NCI-H146 treated with DMSO at 0.1 percent for 48 hours (cell line): ENCODE results near the gene CFB.
"Not testable (repeated sequence)": the region's sequence is repeated elsewhere in the genome, so short reads cannot be mapped to it uniquely, and the experiment has no call there.

Experiments used
- DNase-seq: peaks from one replicate; lab custom pipeline; 2025; ENCODE audit not compliant: unreplicated experiment; lab: John Stamatoyannopoulos, UW

Gene CFB

DNA sequence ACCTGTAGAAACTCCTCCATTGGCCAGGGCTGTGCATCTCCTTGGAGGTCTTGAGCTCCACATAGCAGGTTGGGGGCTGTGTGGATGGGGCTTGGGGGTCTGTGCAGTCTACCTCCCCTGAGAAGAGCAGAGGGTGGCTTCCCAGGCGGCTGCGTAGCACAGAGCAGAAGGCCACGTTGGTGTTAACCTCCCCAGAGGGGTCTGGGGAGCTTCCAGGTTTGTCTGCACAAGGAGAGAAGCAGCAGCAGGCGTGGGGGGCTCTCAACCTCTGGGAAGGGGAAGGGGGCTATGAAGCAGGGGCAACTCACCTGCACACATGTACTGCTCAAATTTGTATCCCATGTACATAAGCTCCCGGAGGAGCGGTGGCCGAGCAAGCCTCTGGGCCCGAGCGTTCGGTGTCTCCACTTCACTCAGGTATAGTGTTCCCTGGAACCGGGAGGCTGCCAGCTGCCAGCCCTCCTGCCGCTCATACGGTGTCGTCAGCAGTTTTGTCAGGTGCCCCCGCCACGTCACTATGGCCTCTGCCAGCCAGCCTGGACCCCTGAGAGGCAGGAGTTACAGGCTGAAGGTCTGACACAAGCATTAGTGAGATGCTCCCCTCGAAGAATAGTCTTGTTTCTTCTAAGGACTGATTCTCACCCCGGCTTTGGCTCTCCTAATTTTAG, 24.8 kb downstream of the CFB start:
- no peak for DNase-seq

DNA sequence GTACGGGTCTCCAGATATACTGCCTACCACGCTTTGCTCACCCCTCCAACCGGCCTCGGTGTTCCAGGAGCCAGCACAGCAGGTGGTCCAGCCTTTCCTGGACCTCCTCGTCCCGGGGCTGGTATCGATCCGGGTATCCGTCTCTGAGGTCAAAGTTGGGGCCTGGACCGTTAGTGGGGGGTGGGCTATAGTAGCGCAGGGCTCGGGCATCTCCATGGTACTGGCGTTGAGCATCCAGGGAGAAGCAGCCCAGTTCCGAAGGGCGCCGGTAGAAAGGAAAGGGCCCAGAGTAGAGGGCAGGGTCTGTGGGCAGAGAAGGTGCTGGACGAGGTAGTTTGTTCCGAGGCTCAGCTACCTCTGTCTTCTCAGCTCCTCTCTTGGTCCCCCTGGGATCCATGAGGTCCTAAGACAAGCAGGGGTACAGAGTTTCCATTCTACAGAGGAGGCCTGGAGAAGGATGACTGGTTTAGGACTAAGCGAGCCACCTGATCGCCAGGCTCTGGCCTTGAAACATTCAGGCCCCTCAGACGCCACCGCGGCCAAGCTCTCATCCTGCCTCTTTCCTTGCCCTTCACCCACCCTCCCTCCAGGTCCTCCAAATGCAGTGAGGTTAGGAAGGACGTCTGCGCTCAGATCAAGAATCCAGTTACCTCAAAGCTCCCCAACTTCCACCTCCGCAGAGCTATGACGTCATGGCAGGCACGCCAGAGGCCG, 25.5 kb downstream of the CFB start:
- DNase-seq, result no peak

DNA sequence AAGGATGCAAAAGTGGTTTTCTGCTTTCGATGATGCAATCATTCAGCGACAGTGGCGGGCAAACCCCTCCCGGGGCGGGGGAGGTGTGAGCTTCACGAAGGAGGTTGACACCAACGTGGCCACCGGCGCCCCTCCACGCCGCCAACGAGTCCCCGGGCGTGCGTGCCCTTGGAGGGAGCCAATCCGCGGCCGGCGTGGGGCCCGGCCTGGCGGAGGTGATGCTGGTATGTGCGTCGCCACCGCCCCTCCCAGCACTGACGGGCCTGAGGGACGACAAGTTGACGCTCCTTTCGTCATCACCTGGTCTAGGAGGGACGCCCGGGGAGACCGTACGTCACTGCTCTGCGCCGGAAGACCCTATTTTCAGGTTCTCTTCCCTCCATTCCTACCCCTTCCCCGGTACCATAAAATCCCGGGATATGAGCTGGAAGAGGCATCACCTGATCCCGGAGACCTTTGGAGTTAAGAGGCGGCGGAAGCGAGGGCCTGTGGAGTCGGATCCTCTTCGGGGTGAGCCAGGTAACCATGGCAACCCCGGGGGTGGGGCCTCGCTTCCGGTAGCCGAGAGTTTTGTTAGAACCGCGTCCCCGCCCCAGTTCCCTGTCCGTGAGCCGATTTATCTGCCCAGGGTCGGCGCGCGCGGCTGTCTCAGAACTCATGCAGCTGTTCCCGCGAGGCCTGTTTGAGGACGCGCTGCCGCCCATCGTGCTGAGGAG, 26.3 kb downstream of the CFB start, which contains the start of gene DXO:
TSS of gene DXO (minus strand) at position 146 of the 716 bp plus-strand sequence. CDS start 463 bp downstream, outside the sequence.
- peak; percentile 91 for DNase-seq

DNA sequence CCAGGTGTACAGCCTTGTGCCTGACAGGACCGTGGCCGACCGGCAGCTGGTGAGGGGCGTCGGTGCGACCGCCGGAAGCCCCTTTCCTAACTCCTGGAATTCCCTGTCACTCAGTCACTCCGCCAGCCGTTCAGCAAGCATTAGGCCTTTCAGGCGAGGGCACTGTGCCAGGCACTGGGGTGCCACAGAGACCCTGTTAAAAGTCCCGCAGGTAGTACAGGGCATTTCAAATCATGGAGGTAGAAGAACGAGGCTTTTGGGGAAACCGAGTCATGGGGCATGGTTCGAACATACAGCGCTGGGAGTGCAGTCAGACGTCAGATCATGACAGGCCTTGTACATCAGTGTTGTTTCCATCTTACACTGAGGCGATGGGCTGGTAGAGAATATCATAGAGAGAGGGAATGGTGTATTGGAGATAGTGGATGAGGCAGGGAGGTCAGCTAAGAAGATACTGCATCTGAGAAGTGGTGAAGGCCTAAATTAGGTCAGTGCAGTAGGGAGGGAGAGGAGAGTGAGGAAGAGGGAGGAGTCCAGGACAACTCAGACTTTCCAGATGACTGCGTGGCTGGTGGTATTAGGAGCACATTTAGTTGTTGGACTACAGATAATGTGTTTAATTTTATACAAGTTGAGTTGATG, 26.9 kb downstream of the CFB start:
- DNase-seq, result no peak

DNA sequence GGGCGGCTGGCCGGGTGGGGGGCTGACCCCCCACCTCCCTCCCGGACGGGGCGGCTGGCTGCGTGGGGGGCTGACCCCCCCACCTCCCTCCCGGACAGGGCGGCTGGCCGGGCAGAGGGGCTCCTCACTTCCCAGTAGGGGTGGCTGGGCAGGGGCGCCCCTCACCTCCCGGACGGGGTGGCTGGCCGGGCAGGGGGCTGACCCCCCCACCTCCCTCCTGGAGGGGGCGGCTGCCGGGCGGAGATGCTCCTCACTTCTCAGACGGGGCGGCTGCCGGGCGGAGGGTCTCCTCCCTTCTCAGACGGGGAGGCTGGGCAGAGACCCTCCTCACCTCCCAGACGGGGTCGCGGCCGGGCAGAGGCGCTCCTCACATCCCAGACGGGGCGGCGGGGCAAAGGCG, 30.2 kb downstream of the CFB start:
- not testable (repeated sequence) for DNase-seq

DNA sequence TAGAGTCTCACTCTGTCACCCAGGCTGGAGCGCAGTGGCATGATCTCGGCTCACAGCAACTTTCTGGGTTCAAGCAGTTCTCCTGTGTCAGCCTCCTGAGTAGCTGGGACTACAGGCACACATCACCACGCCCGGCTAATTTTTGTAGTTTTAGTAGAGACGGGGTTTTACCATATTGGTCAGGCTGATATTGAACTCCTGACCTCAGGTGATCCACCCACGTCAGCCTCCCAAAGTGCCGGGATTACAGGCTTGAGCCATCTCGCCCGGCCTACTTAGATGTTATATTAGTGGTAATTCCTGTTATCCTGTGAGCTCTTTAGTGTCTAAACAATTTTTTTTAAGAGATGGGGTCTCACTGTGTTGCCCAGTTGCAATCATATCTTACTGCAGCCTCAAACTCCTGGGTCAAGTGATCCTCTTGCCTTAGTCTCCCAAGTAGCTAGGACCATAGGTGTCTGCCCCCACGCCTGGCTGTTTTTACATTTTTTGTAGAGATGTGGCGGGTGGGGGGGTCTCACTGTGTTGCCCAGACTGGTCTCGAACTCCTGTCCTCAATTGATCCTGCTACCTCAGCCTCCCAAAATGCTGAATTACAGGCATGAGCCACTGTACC, 32.0 kb downstream of the CFB start:
- DNase-seq, result no peak

DNA sequence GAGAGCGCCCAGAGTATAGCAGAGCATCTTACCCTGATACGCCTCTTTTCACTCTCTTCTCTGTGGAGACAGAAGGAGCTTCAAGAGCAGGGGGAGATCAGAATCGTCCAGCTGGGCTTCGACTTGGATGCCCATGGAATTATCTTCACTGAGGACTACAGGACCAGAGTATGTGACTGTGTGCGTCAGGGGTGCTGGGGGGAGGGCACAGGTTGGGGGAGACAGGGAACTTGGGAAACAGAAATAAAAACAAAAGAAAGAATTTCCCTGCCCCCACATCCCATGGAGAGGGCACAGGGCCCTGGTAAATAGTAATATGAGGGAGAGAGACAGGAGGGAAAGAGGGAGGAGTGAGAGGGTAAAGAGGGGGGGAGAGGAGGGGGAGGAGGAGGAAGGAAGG, 32.9 kb downstream of the CFB start:
- no peak for DNase-seq

DNA sequence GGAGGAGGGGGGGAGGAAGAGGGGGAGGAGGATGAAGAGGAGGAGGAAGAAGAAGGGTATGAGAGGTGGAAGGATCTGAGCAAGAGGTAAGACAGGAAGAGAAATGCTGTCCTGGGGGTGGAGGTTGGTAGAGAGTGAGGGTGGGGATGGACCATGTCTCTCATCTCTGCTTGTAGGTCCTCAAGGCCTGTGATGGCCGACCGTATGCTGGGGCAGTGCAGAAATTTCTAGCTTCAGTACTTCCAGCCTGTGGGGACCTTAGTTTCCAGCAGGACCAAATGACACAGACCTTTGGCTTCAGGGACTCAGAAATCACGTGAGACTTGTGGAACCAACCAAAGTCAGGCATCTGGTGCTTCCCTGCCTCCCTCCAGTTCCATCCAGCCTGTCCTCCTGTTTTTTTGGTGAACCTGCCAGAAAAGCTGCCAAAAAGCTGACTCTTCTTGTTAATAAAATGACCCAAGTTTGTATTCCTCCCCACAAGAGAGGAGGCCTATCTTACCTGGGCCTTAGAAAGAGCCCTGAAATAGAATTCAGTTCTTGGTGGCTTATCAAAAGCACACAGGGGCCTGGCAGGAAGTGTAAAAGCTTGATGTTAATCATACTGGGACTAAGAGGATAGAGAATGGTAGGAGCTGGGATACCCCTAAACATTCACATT, 33.5 kb downstream of the CFB start:
- no peak for DNase-seq

DNA sequence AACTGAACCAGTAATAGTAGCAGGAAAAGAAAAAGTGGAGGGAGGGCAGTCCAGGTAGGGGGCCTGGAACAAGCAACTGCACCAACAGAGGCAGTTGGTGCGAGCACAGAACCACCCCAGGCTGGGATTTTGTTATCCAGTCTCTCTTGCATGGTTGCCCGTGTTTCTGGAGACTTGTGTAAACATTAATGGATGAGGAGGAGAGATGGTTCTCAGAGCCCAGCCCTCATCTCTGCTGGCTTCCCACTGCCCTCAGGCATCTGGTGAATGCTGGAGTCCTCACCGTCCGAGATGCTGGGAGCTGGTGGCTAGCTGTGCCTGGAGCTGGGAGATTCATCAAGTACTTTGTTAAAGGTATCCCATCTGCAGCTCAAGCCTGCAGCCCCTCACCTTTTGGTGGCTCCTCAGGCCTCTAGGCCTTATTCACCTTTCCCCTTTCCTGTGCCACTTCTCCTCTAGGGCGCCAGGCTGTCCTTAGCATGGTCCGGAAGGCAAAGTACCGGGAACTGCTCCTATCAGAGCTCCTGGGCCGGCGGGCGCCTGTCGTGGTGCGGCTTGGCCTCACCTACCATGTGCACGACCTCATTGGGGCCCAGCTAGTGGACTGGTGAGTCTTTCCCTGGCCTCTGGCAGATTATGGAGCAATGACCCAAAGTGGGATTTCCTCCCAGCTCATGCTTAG, 34.4 kb downstream of the CFB start:
- not testable (repeated sequence) for DNase-seq

DNA sequence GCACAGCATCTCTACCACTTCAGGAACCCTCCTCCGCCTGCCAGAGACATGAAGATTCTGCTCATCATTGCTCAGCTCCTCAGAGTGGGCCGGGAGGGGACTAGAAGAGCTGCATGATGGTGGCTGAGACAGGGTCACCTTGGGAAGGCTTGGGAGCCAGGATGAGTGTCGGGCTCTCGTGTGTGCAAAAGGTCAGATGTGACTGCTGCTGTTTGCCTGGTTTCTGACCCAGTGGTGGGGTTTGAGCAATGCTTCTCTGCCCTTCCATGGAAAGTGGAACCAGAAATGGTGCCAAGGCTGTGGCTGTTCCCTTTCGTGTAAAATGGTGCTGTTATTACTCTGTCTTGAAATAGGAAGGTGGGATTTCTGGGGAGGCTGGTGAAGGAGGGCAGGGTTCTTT, 35.1 kb downstream of the CFB start:
- not testable (repeated sequence) for DNase-seq

DNA sequence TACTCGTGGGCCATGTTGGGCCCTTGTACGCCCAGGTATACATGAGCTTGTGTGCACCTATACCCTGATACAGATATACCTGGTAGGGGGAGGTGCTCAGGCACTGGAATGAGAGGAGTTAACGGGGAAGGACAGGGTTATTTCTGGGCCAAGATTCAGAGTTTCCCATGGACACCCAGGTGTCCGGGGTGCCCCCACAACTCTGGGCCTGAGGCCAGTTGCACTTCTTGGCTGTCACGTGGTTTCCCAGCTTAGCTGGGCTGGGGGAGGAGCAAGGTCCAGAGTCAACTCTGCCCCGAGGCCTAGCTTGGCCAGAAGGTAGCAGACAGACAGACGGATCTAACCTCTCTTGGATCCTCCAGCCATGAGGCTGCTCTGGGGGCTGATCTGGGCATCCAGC, 35.8 kb downstream of the CFB start, which contains the start of gene C4A:
TSS of gene C4A (plus strand) at position 314 of the 400 bp plus-strand sequence. CDS start at position 365, 51 bp downstream.
- DNase-seq, result not testable (repeated sequence)

DNA sequence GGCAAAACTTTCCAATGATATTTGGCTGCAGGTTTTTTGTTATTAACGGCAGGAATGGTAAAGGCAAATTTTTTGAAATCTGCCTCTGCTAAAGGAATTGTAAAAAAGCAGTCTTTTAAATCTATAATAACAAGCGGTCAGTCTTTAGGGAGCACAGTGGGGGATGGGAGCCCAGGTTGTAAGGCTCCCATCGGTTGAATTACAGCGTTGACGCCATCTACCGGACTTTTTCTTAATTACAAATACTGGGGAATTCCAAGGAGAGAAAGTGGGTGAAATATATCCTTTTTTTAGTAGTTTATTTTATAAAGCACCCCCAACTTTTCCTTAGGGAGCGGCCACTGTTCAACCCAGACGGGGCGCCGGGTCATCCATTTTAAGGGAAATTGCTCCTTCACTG, 43.5 kb downstream of the CFB start:
- not testable (repeated sequence) for DNase-seq

DNA sequence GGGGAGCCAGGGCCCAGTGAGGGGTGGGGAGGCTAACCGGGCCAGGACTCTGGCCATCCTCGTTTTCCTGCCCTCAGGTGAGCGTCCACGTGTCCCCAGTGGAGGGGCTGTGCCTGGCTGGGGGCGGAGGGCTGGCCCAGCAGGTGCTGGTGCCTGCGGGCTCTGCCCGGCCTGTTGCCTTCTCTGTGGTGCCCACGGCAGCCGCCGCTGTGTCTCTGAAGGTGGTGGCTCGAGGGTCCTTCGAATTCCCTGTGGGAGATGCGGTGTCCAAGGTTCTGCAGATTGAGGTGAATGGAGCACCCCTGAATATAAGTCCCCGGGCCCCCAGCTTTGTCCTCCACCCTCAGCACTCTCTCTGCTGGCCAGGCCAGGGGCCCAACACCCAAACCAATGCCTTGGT, 48.5 kb downstream of the CFB start:
- DNase-seq, result not testable (repeated sequence)

DNA sequence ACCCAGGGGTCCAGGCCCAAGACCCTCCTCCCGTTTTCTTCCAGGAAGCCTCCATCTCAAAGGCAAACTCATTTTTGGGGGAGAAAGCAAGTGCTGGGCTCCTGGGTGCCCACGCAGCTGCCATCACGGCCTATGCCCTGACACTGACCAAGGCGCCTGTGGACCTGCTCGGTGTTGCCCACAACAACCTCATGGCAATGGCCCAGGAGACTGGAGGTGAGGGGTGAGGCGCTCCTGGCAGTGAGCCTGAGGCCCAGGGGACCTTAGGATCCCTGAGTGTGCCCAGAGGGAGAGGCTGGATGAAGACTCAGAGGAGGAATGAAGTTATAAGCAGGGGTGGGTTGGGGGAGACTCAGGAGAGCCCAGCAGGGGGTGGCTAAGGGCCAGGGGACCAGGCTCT, 50.5 kb downstream of the CFB start:
- not testable (repeated sequence) for DNase-seq
